CD4-positive, alpha-beta T cell treated with Interleukin-4 for 4 hours (primary cell): ENCODE results near the gene ECE2.

Experiments used
- DNase-seq: peaks from one replicate; pipeline ENCODE4 v3.0.0-alpha.2; 2020

ECE2 gene

DNA sequence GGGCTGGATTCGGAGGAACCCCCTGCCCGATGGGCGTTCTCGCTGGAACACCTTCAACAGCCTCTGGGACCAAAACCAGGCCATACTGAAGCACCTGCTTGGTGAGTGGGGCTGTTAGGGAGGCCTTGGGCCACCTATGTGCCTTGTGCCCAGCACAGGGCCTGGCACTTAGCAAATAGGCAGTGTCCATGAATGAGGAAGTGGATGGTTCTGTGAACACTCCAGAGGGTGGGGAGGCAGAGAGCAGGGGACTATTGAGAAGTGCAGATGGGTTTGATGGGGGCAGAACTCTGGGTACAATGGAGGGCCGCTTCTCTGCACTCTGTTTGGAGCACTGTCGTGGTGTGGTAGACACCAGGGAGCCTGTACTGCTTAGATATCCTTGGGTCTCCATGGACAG is 1.5 kb downstream of the ECE2 start:
- no peak for DNase-seq

DNA sequence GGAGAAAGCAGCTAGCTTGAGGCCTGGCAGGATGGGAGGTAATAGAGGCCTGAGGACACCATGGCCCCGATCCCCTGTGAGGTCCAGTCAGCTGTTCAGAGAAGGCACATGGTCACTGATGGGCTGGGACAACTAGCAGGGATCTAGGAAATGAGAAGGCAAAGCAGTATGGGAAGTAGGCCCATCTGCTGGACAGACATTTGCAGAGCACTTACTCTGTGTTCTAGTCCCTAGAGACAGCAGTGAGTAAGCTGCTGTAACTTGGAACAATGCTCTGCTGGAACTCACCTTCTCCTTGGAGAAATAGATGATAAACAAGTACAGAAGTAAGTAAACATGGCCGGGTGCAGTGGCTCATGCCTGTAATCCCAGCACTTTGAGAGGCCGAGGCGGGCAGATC is 7.1 kb downstream of the ECE2 start:
- no peak for DNase-seq

- no peak for DNase-seq
Observed at GRCh38 chr3:184283681-184284080, 7.9 kb downstream of the ECE2 start.

DNA sequence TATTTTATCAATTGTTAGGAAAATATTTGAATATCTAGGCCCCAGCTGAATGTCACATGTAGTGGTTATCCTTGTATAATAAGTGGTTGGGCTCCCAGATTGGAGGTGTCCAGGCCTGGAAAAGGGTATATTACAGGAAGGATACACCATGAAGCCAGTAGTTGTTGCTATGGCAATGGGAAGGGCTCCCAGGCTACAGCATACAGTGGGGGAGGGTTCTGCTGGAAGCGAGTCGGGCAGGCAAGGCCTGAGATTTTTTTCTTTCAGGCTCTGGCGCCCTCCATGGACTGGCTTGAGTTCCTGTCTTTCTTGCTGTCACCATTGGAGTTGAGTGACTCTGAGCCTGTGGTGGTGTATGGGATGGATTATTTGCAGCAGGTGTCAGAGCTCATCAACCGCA is 8.9 kb downstream of the ECE2 start:
- no peak for DNase-seq

GRCh38 chr3:184289426-184289938 is 13.7 kb downstream of the ECE2 start:
- peak; percentile 45 for DNase-seq

- DNase-seq = no peak
Observed at GRCh38 chr3:184290331-184290730, 14.5 kb downstream of the ECE2 start.

- DNase-seq = no peak
Observed at GRCh38 chr3:184291044-184291737, 15.4 kb downstream of the ECE2 start.

DNA sequence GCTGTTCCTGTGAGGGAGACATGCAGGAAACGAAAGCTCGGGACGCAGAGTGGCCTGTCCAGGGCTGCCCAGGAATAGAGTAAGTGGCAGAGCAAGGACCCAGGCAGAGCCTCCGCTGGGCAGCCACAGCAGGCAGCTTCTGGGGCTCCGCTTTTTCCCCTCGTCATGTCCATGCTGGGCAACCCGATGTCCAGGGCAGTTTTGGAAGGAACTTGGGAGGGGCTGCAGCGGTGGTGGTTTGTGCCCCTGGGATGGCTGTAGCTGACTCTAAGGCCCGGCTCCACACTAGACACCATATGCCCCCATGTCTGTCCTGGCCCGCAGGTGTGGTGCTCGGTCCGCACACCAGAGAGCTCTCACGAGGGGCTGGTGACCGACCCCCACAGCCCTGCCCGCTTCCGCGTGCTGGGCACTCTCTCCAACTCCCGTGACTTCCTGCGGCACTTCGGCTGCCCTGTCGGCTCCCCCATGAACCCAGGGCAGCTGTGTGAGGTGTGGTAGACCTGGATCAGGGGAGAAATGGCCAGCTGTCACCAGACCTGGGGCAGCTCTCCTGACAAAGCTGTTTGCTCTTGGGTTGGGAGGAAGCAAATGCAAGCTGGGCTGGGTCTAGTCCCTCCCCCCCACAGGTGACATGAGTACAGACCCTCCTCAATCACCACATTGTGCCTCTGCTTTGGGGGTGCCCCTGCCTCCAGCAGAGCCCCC is 16.1 kb downstream of the ECE2 start:
- no peak for DNase-seq

DNA sequence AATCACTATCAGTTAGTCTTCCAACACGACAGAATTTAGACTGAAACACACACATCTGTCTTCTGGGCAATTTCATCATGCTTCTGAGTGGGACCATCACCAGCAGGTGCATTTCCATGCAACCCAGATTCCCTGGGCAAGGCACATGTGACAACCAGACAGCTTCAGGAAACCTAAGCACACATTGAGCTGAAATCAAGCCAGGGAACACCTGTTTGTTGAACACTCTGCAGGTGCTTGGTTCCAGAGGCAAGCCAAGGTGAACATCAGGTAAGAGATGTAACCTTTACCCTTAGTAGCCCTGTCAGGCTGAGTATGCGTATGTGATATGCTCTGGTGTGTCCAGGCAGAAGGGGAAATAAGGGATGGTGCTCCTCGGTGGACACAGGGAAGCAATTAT is 19.9 kb downstream of the ECE2 start:
- DNase-seq = no peak

GRCh38 chr3:184296616-184297015 is 20.8 kb downstream of the ECE2 start:
- DNase-seq = no peak

- peak; percentile 97 for DNase-seq
Observed at GRCh38 chr3:184298759-184299487, 23.1 kb downstream of the ECE2 start, which contains the start of gene PSMD2. Gene PSMD2 (plus strand): TSS chr3:184299241. CDS start chr3:184299267, 26 bp downstream.

DNA sequence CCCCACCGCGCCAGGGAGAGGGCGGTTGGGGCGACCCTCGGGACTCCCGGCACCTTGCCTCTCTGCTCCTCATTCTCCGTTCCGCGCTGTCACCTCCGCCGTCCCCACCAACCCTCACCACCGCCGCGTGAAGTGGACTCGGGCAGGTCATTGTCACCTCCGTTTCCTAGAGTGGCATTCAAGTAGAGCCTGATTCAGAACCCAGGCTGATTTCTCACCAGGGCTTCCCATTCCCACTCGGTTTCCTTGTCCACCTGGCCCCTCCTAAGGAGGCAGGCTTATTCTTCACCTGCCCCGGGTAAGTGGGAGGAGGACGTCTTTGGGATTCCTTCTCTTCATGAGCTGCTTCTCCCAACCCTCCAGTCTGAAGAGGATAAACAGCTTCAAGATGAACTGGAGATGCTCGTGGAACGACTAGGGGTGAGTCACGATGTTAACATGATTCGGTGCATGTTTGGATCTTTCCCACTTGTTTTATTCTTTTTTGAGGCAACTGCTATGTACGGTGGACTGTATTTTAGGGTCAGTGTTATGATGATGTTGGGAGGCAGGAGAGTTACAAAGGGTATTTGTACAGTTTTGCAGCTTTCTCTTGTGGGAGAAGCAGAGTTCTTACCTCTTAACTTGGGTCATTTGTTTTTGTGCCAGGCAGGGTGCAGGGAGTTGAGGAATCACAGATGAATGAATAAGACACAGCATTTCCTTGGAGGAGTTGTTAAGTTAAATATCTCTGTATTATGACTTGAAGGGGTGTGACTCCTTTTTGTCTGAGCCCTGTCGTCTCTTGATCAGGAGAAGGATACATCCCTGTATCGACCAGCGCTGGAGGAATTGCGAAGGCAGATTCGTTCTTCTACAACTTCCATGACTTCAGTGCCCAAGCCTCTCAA is 23.9 kb downstream of the ECE2 start:
- no peak for DNase-seq

DNA sequence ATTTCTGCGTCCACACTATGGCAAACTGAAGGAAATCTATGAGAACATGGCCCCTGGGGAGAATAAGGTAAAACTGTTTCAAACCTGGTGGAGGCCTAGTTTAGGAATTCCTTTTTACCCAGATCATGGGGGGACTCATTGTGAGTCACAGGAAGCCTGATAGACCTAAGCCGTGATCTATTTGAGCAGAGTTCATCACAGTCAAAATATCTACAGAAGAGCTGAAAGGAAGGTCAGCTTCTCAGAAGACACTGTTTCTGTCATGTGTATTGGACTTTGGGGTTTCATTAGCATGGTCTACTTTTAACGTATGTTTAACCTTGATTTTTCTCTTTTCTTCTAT is 24.5 kb downstream of the ECE2 start:
- DNase-seq = no peak

DNA sequence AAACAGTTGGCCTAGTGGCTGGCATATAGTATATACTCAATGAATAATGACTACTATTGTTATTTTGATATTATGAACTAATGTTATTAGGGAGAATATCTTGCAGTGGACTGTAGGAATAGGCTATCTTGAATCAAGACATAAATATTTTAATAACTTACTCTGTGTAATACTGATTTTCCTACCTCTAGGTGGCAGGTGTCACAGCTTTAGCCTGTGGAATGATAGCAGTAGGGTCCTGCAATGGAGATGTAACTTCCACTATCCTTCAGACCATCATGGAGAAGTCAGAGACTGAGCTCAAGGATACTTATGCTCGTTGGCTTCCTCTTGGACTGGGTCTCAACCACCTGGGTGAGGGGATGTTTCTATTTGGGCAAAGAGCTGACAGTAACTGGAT is 29.8 kb downstream of the ECE2 start:
- DNase-seq = no peak

GRCh38 chr3:184306341-184306972 is 30.6 kb downstream of the ECE2 start:
- DNase-seq = no peak

DNA sequence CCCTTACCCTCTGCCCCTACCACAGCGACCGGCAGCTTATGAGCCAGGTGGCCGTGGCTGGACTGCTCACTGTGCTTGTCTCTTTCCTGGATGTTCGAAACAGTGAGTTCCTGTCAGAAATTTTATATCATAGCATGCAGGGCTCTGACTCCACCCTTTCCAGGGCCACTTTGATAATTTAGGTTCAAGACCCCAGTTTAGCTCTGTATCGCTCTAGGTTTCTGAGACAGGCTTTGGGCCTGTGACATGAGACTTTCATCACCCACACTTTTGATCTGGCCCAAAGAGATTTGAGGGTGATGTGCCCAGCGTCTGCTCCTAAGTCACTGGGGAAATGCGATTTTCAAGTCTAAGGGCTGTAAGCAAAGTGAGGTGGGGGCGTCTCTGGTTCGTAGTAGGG is 32.1 kb downstream of the ECE2 start:
- DNase-seq = no peak

DNA sequence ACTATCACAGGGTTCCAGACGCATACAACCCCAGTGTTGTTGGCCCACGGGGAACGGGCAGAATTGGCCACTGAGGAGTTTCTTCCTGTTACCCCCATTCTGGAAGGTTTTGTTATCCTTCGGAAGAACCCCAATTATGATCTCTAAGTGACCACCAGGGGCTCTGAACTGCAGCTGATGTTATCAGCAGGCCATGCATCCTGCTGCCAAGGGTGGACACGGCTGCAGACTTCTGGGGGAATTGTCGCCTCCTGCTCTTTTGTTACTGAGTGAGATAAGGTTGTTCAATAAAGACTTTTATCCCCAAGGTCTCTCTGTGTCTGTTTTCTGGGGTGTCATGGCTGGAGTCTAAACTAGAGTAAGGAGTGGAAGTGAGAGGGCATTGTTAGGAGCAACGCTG is 32.9 kb downstream of the ECE2 start:
- no peak for DNase-seq

DNA sequence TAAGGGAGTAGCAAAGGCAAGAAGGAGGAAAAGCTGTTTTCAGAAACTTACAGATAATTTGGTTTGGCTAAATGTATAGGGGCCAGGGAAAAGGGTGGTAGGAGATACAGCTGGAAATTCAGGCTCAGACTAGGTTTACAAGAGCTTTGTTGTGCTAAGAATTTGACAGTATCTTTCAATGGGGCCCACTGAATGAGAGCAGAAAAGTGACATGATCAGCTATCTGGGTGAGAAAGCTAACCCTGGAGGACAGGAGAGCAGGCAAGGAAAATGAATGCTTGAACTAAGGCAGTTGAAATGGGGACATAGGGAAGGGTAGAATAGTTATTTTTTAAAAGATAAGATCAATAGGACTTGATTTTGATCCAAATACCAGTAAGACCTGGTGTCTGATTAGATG is 35.8 kb downstream of the ECE2 start:
- DNase-seq = no peak

DNA sequence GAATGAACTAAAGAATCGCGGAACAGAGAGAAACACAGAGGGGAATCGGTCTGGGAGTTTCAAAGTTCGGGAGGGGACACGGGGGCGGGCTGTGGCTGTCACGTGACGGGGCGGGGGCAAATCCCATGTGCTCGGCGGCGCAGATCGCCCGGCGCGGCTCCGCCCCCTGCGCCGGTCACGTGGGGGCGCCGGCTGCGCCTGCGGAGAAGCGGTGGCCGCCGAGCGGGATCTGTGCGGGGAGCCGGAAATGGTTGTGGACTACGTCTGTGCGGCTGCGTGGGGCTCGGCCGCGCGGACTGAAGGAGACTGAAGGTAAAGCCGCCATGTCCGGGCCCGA is 38.5 kb downstream of the ECE2 start, which contains the start of gene EIF4G1:
TSS of gene EIF4G1 (plus strand) at position 244 of the 337 bp plus-strand sequence. CDS start 1,191 bp downstream, outside the sequence.
- DNase-seq = peak; percentile 92

GRCh38 chr3:184314700-184315542 is 39.1 kb downstream of the ECE2 start:
- peak; percentile 66 for DNase-seq

- DNase-seq = no peak
Observed at GRCh38 chr3:184315543-184315867, 39.7 kb downstream of the ECE2 start.
